MCF 10A (cell line): ENCODE data around the gene CST7. TPM values are rescaled to one million over a fixed set of nuclear protein-coding genes. Genes with fewer than 3 reads are reported as not detected.

ENCODE experiments used
- BruUV-seq: library from RNA; stranded (reverse); fragments of 400-500 nt; replicated peaks from 2 replicates; lab custom pipeline; 2021; lab: Mats Ljungman, UMichigan
- CTCF ChIA-PET: fragments of 300-600 bp; sonication (Branson Sonifier 250); formaldehyde crosslinking; extraction: SDS; loops from one replicate; lab custom pipeline; 2021; ENCODE audit warnings: antibody characterized with exemption, inconsistent platforms; lab: Yijun Ruan, JAX
- POLR2A ChIA-PET: fragments of 300-600, 350-650 bp; sonication (Branson Sonifier 250); formaldehyde crosslinking; extraction: SDS; loops from one replicate; lab custom pipeline; 2020; ENCODE audit warnings: antibody characterized with exemption, inconsistent platforms; lab: Yijun Ruan, JAX
- DNase-seq: peaks from one replicate; pipeline ENCODE4 v3.0.0-alpha.2; 2018; ENCODE audit not compliant: unreplicated experiment
- H3K27ac Mint-ChIP-seq: one replicate; pipeline ENCODE4 v1.8.0; 2022; ENCODE audit warnings: mild to moderate bottlenecking, low read depth, mixed read lengths; ENCODE audit not compliant: unreplicated experiment
- H3K27me3 Mint-ChIP-seq: one replicate; pipeline ENCODE4 v1.8.0; 2022; ENCODE audit warnings: mixed read lengths; ENCODE audit not compliant: insufficient read depth, unreplicated experiment
- H3K36me3 Mint-ChIP-seq: one replicate; pipeline ENCODE4 v1.8.0; 2022; ENCODE audit warnings: mild to moderate bottlenecking, moderate library complexity, mixed read lengths; ENCODE audit not compliant: insufficient read depth, unreplicated experiment
- H3K4me1 Mint-ChIP-seq: one replicate; pipeline ENCODE4 v1.8.0; 2022; ENCODE audit warnings: mixed read lengths; ENCODE audit not compliant: insufficient read depth, unreplicated experiment
- H3K4me3 Mint-ChIP-seq: one replicate; pipeline ENCODE4 v1.8.0; 2022; ENCODE audit warnings: mild to moderate bottlenecking, moderate library complexity, mixed read lengths; ENCODE audit not compliant: unreplicated experiment
- H3K9me3 Mint-ChIP-seq: one replicate; pipeline ENCODE4 v1.8.0; 2022; ENCODE audit warnings: mixed read lengths; ENCODE audit not compliant: unreplicated experiment
- CTCF ChIP-seq: fragments of 200-600 bp; IDR thresholded peaks from one replicate; pipeline ENCODE4 v1.8.0; 2022; ENCODE audit warnings: antibody characterized with exemption, mild to moderate bottlenecking; ENCODE audit not compliant: unreplicated experiment
- intact Hi-C: fragments of 100-400 bp; cut with micrococcal nuclease; formaldehyde crosslinking; loops from 2 replicates; pipeline ENCODE4 v1.14.1; 2022
- total RNA-seq: library from RNA; stranded (reverse); gene quantifications from 2 replicates; pipeline ENCODE4 v1.2.3, GENCODE V29; 2022

CST7 gene
- total RNA-seq, 1 experiment from 2014 or later = not detected

GRCh38 chr20:24963672-24964505 lies 14.8 kb downstream of the CST7 start:
- Mint-ChIP-seq H3K27me3 (no peaks in the 10 kb centered on the region), H3K27ac (no peak overlapping the region), H3K9me3 (no peaks in the 10 kb centered on the region), H3K36me3 (peaks cover 69% of the 10 kb centered on the region), H3K4me3 (no peak overlapping the region), H3K4me1 (no peaks in the 10 kb centered on the region)
- no peak for TF ChIP-seq CTCF
- POLR2A ChIA-PET = no interaction called here
- CTCF ChIA-PET = interaction anchor here (0.9 to 1.4 kb wide), 4 partner anchors 10 to 1295 kb away, joined by 4 to 5 read pairs (median 4); no protein-coding TSS in a partner anchor
- no peak for DNase-seq
- intact Hi-C loops = no loop called here
- no TSS peak for BruUV-seq

- DNase-seq = no peak
- no peaks in the 10 kb centered on the region for H3K9me3 Mint-ChIP-seq
- no peak overlapping the region for H3K4me3 Mint-ChIP-seq
- CTCF ChIA-PET = interaction anchor here (0.6 to 1.4 kb wide), 5 partner anchors 9 to 665 kb away, joined by 3 to 5 read pairs (median 4); no protein-coding TSS in a partner anchor
- POLR2A ChIA-PET = interaction anchor here (0.6 kb wide), 1 partner anchor 1381 kb away, joined by 3 read pairs; no protein-coding TSS in a partner anchor
- BruUV-seq = no TSS peak
- H3K36me3 Mint-ChIP-seq = peaks cover 73% of the 10 kb centered on the region
- no peaks in the 10 kb centered on the region for H3K27me3 Mint-ChIP-seq
- intact Hi-C loops = no loop called here
- H3K4me1 Mint-ChIP-seq = no peaks in the 10 kb centered on the region
- TF ChIP-seq CTCF = no peak
- H3K27ac Mint-ChIP-seq = no peak overlapping the region
These were observed 15.4 kb downstream of the CST7 start for GRCh38 chr20:24964506-24964840.

- ChIA-PET POLR2A (interaction anchor here (0.6 kb wide), 1 partner anchor 1382 kb away, joined by 3 read pairs; no protein-coding TSS in a partner anchor), CTCF (interaction anchor here (0.6 to 1.4 kb wide), 5 partner anchors 10 to 1326 kb away, joined by 3 to 5 read pairs (median 4); no protein-coding TSS in a partner anchor)
- Mint-ChIP-seq H3K4me1 (no peaks in the 10 kb centered on the region), H3K9me3 (no peaks in the 10 kb centered on the region), H3K36me3 (peaks cover 73% of the 10 kb centered on the region), H3K4me3 (no peak overlapping the region), H3K27me3 (no peaks in the 10 kb centered on the region), H3K27ac (no peak overlapping the region)
- TF ChIP-seq CTCF = no peak
- intact Hi-C loops = no loop called here
- no peak for DNase-seq
- no TSS peak for BruUV-seq
These were observed 16.2 kb downstream of the CST7 start for GRCh38 chr20:24965065-24965919.
